HEK293 (cell line): Measurements from ENCODE around the gene NFKBIB.
A peak's percentile ranks its signal among the peaks of the same experiment; 100 is the strongest.

Experiments used
- GLIS1 ChIP-seq: fragments of 450-650 bp; formaldehyde crosslinking; IDR thresholded peaks from 2 replicates; pipeline ENCODE4 v1.5.1; 2016; ENCODE audit warnings: missing biosample characterization, missing genetic modification characterization
- IKZF3 ChIP-seq: fragments of 450-650 bp; IDR thresholded peaks from 2 replicates; pipeline ENCODE4 v1.5.0; 2018; ENCODE audit warnings: missing biosample characterization, mild to moderate bottlenecking, missing genetic modification characterization, moderate library complexity
- PRDM1 ChIP-seq: fragments of 450-650 bp; formaldehyde crosslinking; IDR thresholded peaks from 2 replicates; pipeline ENCODE4; 2016; ENCODE audit warnings: missing biosample characterization, missing genetic modification characterization
- REST ChIP-seq: fragments of 450-650 bp; formaldehyde crosslinking; IDR thresholded peaks from 2 replicates; pipeline ENCODE4 v1.5.1; 2016; ENCODE audit warnings: missing biosample characterization, missing genetic modification characterization
- SALL2 ChIP-seq: fragments of 450-650 bp; formaldehyde crosslinking; IDR thresholded peaks from 2 replicates; pipeline ENCODE4 v1.5.0; 2017; ENCODE audit warnings: missing biosample characterization, mild to moderate bottlenecking, missing genetic modification characterization, borderline replicate concordance
- SP2 ChIP-seq: fragments of 450-650 bp; formaldehyde crosslinking; IDR thresholded peaks from 2 replicates; pipeline ENCODE4 v1.5.1; 2016; ENCODE audit warnings: missing biosample characterization, missing genetic modification characterization
- YY2 ChIP-seq: fragments of 450-650 bp; formaldehyde crosslinking; IDR thresholded peaks from 2 replicates; pipeline ENCODE4 v1.5.1; 2016; ENCODE audit warnings: missing biosample characterization, missing genetic modification characterization
- ZBTB1 ChIP-seq: fragments of 450-650 bp; formaldehyde crosslinking; IDR thresholded peaks from 2 replicates; pipeline ENCODE4 v1.5.1; 2016; ENCODE audit warnings: missing biosample characterization, missing genetic modification characterization
- ZBTB10 ChIP-seq: fragments of 450-650 bp; formaldehyde crosslinking; IDR thresholded peaks from 2 replicates; pipeline ENCODE4 v1.5.1; 2016; ENCODE audit warnings: missing biosample characterization, missing genetic modification characterization
- ZBTB17 ChIP-seq: fragments of 450-650 bp; formaldehyde crosslinking; IDR thresholded peaks from 2 replicates; pipeline ENCODE4 v1.5.1; 2016; ENCODE audit warnings: missing biosample characterization, missing genetic modification characterization
- ZNF18 ChIP-seq: fragments of 450-650 bp; formaldehyde crosslinking; IDR thresholded peaks from 2 replicates; pipeline ENCODE4 v1.5.1; 2016; ENCODE audit warnings: missing biosample characterization, missing genetic modification characterization
- ZNF274 ChIP-seq, 2 experiments: fragments of 200-500 bp in 1 of 2; fragments of 450-650 bp in 1 of 2; sonication (Bioruptor generic) in 1 of 2; formaldehyde crosslinking in 1 of 2; IDR thresholded peaks; 2 replicates each; pipeline versions ENCODE4 v1.5.1 to v1.6.1; 2014 to 2016; ENCODE audit warnings: borderline replicate concordance in 1 of 2, inconsistent platforms in 1 of 2, low read length in 1 of 2, missing biosample characterization in 1 of 2, missing genetic modification characterization in 1 of 2
- ZNF324 ChIP-seq: fragments of 450-650 bp; formaldehyde crosslinking; IDR thresholded peaks from 2 replicates; pipeline ENCODE4 v1.5.1; 2016; ENCODE audit warnings: missing biosample characterization, missing genetic modification characterization
- ZNF335 ChIP-seq: fragments of 450-650 bp; formaldehyde crosslinking; conservative IDR thresholded peaks from 2 replicates; pipeline ENCODE4 v1.5.1; 2016; ENCODE audit warnings: missing biosample characterization, missing genetic modification characterization
- ZNF366 ChIP-seq: fragments of 450-650 bp; formaldehyde crosslinking; conservative IDR thresholded peaks from 2 replicates; pipeline ENCODE4 v1.5.1; 2016; ENCODE audit warnings: missing biosample characterization, missing genetic modification characterization
- ZNF394 ChIP-seq: fragments of 450-650 bp; formaldehyde crosslinking; IDR thresholded peaks from 2 replicates; pipeline ENCODE4 v1.5.1; 2016; ENCODE audit warnings: missing biosample characterization, missing genetic modification characterization, mild to moderate bottlenecking, moderate library complexity, borderline replicate concordance
- ZNF416 ChIP-seq: fragments of 450-650 bp; formaldehyde crosslinking; IDR thresholded peaks from 2 replicates; pipeline ENCODE4 v1.5.1; 2016; ENCODE audit warnings: missing biosample characterization, missing genetic modification characterization
- ZNF623 ChIP-seq: fragments of 450-650 bp; formaldehyde crosslinking; IDR thresholded peaks from 2 replicates; pipeline ENCODE4 v1.5.1; 2016; ENCODE audit warnings: missing biosample characterization, missing genetic modification characterization
- ZNF639 ChIP-seq: fragments of 450-650 bp; formaldehyde crosslinking; IDR thresholded peaks from 2 replicates; pipeline ENCODE4 v1.5.1; 2016; ENCODE audit warnings: missing biosample characterization, missing genetic modification characterization
- ZNF654 ChIP-seq: fragments of 450-650 bp; formaldehyde crosslinking; IDR thresholded peaks from 2 replicates; pipeline ENCODE4 v1.5.1; 2016; ENCODE audit warnings: low read depth, missing biosample characterization, missing genetic modification characterization
- ZNF658 ChIP-seq: fragments of 450-650 bp; formaldehyde crosslinking; IDR thresholded peaks from 2 replicates; pipeline ENCODE4; 2016; ENCODE audit warnings: missing biosample characterization, missing genetic modification characterization
- ZNF777 ChIP-seq: fragments of 450-650 bp; formaldehyde crosslinking; IDR thresholded peaks from 2 replicates; pipeline ENCODE4 v1.5.1; 2017; ENCODE audit warnings: missing biosample characterization, missing genetic modification characterization, borderline replicate concordance
- ZNF792 ChIP-seq: fragments of 450-650 bp; formaldehyde crosslinking; IDR thresholded peaks from 2 replicates; pipeline ENCODE4 v1.5.1; 2016; ENCODE audit warnings: missing biosample characterization, missing genetic modification characterization
- ZSCAN23 ChIP-seq: fragments of 450-650 bp; formaldehyde crosslinking; IDR thresholded peaks from 2 replicates; pipeline ENCODE4 v1.5.1; 2016; ENCODE audit warnings: missing biosample characterization, missing genetic modification characterization
- ZSCAN4 ChIP-seq: fragments of 450-650 bp; formaldehyde crosslinking; IDR thresholded peaks from 2 replicates; pipeline ENCODE4 v1.5.1; 2017; ENCODE audit warnings: missing biosample characterization, missing genetic modification characterization
- ZSCAN5A ChIP-seq: fragments of 450-650 bp; formaldehyde crosslinking; IDR thresholded peaks from 2 replicates; pipeline ENCODE4 v1.5.1; 2016; ENCODE audit warnings: missing biosample characterization, missing genetic modification characterization
- ZXDB ChIP-seq: fragments of 450-650 bp; formaldehyde crosslinking; IDR thresholded peaks from 2 replicates; pipeline ENCODE4 v1.5.1; 2016; ENCODE audit warnings: missing biosample characterization, missing genetic modification characterization

The NFKBIB gene

GRCh38 chr19:38899447-38900201 is at the start of gene NFKBIB, which contains the start of gene SIRT2 (continued):
- TF ChIP-seq ZNF639 (tag by site-specific recombination) (peak; percentile 72), ZNF394 (peak; percentile 66), ZNF623 (tag by site-specific recombination) (peak; percentile 32), ZSCAN5A (tag by site-specific recombination) (peak; percentile 66), SP2 (peak; percentile 100), REST (tag by site-specific recombination) (peak; percentile 36; the same call in 1 of the 2 replicates), ZNF777 (tag by site-specific recombination) (peak; percentile 92; the same call in 1 of the 2 replicates), ZBTB1 (tag by site-specific recombination) (no peak), ZNF366 (tag by site-specific recombination) (no peak; the same call in 1 of the 2 replicates), GLIS1 (peak; percentile 99), ZNF658 (tag by site-specific recombination) (no peak), IKZF3 (tag by site-specific recombination) (peak; percentile 99), ZNF335 (tag by site-specific recombination) (peak; percentile 99), ZNF416 (tag by site-specific recombination) (no peak), ZNF274 (IDR thresholded peaks at IDR 0.05; ENCODE audit: low read length) (no peak), ZNF274 (tag by site-specific recombination; IDR thresholded peaks at IDR 0.05; ENCODE audit: borderline replicate concordance) (no peak), ZBTB17 (peak; percentile 99), ZXDB (tag by site-specific recombination) (peak; percentile 99), ZNF18 (tag by site-specific recombination) (peak; percentile 21; the same call in 1 of the 2 replicates), ZSCAN4 (tag by site-specific recombination) (no peak; the same call in 1 of the 2 replicates), PRDM1 (tag by site-specific recombination) (no peak), ZSCAN23 (tag by site-specific recombination) (peak; percentile 86; the same call in 1 of the 2 replicates), SALL2 (tag by site-specific recombination) (no peak), YY2 (peak; percentile 96), ZBTB10 (peak; percentile 100), ZNF324 (tag by site-specific recombination) (peak; percentile 94), ZNF792 (tag by site-specific recombination) (no peak), ZNF654 (tag by site-specific recombination) (no peak)
